ENCODE results near the gene IL17B.

- no peak for TF ChIP-seq CTCF (IDR thresholded peaks at IDR 0.05)
- TF ChIP-seq POLR2A (IDR thresholded peaks at IDR 0.05) = no peak
- no peak for TF ChIP-seq POLR2AphosphoS5 (IDR thresholded peaks at IDR 0.05)
- TF ChIP-seq EP300 (IDR thresholded peaks at IDR 0.05) = no peak
Observed at GRCh38 chr5:149358868-149359495, 20.1 kb downstream of the IL17B start.
